Mucosa of descending colon (tissue), 3 donors: ENCODE data around the gene U2AF2. TPM values are rescaled to one million over a fixed set of nuclear protein-coding genes. Genes with fewer than 3 reads are reported as not detected.

ENCODE experiments used
- ATAC-seq: fragments of 200-7000 bp; cut with Tn5 transposase; one replicate; pipeline ENCODE4 v1.9.1; 2020; ENCODE audit warnings: mild to moderate bottlenecking, moderate library complexity
- DNase-seq, 3 donors: peaks; one replicate each; pipeline ENCODE4 v3.0.0-alpha.2; 2020
- H3K36me3 ChIP-seq: fragments of 200-600 bp; one replicate; pipeline ENCODE4 v1.8.0; 2021; ENCODE audit warnings: low read depth, mild to moderate bottlenecking
- H3K4me1 ChIP-seq: fragments of 200-600 bp; one replicate; pipeline ENCODE4 v1.8.0; 2021; ENCODE audit warnings: low read depth, mild to moderate bottlenecking
- H3K4me3 ChIP-seq: fragments of 200-600 bp; one replicate; pipeline ENCODE4 v1.8.0; 2021; ENCODE audit warnings: mild to moderate bottlenecking
- H3K9me3 ChIP-seq: fragments of 200-600 bp; one replicate; pipeline ENCODE4 v1.8.0; 2021; ENCODE audit warnings: mild to moderate bottlenecking
- intact Hi-C, 2 donors: fragments of 100-400 bp; cut with DNase I in 1 of 2; cut with micrococcal nuclease in 1 of 2; formaldehyde crosslinking; loops; one replicate each; pipeline versions ENCODE4 v1.11.0 to v1.11.1; 2022; cut with DNase I, micrococcal nuclease
- total RNA-seq, 3 donors: library from RNA; stranded (reverse); fragmentation: NEBNext Ultra II Directional in 2 of 3; extraction: Animal tissue kit (Norgen Biotek cat#: 25700) in 2 of 3; gene quantifications; one replicate each; pipeline versions ENCODE4 v1.2.1 to v1.2.4, GENCODE V29; 2021 to 2023
- TF ChIP-seq, protein P1 (sequence below): fragments of 200-600 bp; IDR thresholded peaks from one replicate; pipeline ENCODE4 v1.8.0; 2022; ENCODE audit warnings: antibody characterized with exemption, mild to moderate bottlenecking
- donor health status: DM: no; HTN: no; CAD: no; lungs with moderate emphysema.
- donor health status: DM: no; HTN: no; CAD: no.
- donor health status: DM: no; HTN: yes; CAD: no.

The U2AF2 gene
- total RNA-seq, 3 donors from 2014 or later: 162 to 194 (median 163) TPM

DNA sequence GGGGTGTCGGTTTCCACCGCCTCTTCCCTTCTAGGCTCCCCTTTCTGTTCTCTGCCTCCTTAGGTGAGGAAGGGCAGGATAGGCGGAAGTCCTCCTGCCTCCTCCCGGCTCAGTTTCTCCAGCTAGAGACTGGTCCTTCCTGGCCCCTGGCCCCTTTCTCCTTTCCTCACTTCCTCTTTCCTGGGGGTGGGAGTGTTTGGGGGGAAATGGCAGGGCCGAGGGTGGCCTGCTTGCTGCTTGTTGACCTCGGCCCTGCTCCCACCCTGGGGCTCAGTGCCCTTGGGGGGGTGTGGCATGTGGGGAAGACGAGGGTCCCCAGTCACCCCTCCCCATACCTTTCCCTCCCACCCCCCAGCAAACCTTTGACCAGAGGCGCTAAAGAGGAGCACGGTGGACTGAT, 5.0 kb downstream of the U2AF2 start:
- peaks cover 31% of the 10 kb centered on the region for H3K4me1 ChIP-seq
- intact Hi-C loops: no loop called here
- H3K36me3 ChIP-seq: peaks cover 16% of the 10 kb centered on the region
- no peaks in the 10 kb centered on the region for H3K9me3 ChIP-seq
- TF ChIP-seq, protein P1, sequence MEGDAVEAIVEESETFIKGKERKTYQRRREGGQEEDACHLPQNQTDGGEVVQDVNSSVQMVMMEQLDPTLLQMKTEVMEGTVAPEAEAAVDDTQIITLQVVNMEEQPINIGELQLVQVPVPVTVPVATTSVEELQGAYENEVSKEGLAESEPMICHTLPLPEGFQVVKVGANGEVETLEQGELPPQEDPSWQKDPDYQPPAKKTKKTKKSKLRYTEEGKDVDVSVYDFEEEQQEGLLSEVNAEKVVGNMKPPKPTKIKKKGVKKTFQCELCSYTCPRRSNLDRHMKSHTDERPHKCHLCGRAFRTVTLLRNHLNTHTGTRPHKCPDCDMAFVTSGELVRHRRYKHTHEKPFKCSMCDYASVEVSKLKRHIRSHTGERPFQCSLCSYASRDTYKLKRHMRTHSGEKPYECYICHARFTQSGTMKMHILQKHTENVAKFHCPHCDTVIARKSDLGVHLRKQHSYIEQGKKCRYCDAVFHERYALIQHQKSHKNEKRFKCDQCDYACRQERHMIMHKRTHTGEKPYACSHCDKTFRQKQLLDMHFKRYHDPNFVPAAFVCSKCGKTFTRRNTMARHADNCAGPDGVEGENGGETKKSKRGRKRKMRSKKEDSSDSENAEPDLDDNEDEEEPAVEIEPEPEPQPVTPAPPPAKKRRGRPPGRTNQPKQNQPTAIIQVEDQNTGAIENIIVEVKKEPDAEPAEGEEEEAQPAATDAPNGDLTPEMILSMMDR: no peak
- no peak for DNase-seq
- H3K4me3 ChIP-seq: no peak overlapping the region
- ATAC-seq: no peak

DNA sequence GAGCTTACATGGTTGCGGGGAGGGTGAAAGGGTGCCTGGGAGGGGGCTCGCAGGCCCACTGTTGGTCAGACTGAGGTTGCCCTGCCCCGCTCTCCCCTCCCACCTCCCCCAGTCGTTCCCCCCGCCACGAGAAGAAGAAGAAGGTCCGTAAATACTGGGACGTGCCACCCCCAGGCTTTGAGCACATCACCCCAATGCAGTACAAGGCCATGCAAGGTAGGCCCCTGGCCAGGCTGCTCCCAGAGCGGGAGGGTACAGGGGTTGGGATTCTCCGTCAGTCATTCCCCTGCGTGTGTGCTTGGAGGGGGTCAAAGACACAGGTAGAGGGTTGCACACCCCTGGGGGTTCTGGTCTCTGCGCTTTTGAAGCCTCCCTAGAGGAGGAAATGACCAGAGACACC, 5.6 kb downstream of the U2AF2 start:
- DNase-seq: no peak
- peaks cover 31% of the 10 kb centered on the region for H3K4me1 ChIP-seq
- no peak for ATAC-seq
- peaks cover 16% of the 10 kb centered on the region for H3K36me3 ChIP-seq
- TF ChIP-seq, protein P1: no peak
- H3K9me3 ChIP-seq: no peaks in the 10 kb centered on the region
- intact Hi-C loops: no loop called here
- H3K4me3 ChIP-seq: no peak overlapping the region

DNA sequence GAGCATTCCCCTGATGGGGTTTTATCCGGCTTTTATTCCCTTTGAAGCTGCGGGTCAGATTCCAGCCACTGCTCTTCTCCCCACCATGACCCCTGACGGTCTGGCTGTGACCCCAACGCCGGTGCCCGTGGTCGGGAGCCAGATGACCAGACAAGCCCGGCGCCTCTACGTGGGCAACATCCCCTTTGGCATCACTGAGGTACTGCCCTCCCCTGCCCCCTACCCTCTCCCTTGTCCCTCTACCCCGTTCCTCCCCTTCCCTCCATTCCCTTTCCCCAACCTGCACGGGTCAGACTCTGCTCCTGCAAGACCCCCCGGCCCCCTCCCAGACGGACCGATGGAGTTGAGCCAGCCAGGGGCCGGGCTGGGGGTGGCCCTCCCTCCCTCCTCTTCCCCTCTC, 6.2 kb downstream of the U2AF2 start:
- H3K36me3 ChIP-seq: peaks cover 20% of the 10 kb centered on the region
- H3K9me3 ChIP-seq: no peaks in the 10 kb centered on the region
- TF ChIP-seq, protein P1: no peak
- DNase-seq: no peak
- peaks cover 28% of the 10 kb centered on the region for H3K4me1 ChIP-seq
- ATAC-seq: no peak
- H3K4me3 ChIP-seq: no peak overlapping the region
- intact Hi-C loops: no loop called here

DNA sequence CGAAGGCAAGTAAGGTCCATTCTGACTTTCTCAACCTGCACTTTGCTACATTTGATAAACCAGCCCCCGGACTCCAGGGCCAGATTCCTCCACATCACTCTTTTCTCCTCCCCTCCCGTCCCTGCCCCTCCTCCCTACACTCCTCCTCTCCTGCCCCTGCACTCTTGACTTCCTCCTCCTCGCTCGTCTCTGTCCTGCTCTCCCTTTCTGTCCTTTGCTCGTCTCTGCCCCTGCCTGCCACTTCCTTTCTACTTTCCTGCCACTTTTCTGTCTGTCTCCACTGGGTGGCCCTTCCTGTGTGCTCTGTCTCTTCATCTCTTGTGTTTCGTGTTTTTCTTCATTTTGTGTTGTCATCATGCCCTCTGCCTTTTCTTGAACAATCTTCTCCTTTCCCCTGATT, 7.0 kb downstream of the U2AF2 start:
- H3K4me3 ChIP-seq: no peak overlapping the region
- H3K4me1 ChIP-seq: peaks cover 19% of the 10 kb centered on the region
- TF ChIP-seq, protein P1: no peak
- no peak for DNase-seq
- no peak for ATAC-seq
- no peaks in the 10 kb centered on the region for H3K9me3 ChIP-seq
- intact Hi-C loops: no loop called here
- H3K36me3 ChIP-seq: peaks cover 26% of the 10 kb centered on the region

DNA sequence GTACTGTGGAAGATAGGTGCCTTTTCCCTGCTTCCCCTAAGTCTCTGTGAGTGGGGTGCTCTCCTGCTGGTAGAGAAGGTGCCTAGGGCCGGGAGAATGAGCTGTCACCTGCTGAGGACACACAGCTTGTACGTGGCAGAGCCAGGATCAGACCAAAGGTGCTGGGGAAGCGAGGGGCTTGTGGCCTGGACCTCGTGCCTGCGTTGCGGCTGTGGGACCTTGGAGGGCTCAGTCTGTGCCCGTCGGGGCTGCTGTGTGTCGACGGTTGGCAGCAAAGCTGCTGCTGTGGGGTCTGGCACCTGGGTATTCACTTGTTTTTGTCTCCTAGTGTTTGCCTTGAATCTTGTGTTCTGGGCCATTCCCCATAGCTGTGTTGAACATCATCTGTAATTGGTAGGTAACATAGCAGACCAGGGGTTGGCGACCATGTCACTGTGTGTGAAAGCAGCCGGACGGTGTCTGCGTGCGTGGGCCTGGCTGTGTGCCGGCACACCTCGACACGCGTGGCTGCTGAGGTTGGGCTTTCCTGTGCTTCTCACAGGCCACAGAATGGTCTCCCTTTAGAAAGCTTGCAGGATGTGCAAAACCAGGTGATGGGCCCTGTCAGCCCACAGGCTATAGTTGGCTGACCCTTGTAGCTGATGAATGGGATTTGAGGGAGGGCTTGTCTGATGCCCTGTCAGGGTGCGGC, 9.2 kb downstream of the U2AF2 start:
- ATAC-seq (no peak), DNase-seq (no peak)
- Histone ChIP-seq H3K4me3 (no peak overlapping the region), H3K36me3 (peaks cover 26% of the 10 kb centered on the region), H3K4me1 (no peaks in the 10 kb centered on the region), H3K9me3 (no peaks in the 10 kb centered on the region)
- TF ChIP-seq, protein P1: no peak
- intact Hi-C loops: no loop called here
